Measurements from ENCODE around the gene SLC66A3.

SLC66A3 gene

DNA sequence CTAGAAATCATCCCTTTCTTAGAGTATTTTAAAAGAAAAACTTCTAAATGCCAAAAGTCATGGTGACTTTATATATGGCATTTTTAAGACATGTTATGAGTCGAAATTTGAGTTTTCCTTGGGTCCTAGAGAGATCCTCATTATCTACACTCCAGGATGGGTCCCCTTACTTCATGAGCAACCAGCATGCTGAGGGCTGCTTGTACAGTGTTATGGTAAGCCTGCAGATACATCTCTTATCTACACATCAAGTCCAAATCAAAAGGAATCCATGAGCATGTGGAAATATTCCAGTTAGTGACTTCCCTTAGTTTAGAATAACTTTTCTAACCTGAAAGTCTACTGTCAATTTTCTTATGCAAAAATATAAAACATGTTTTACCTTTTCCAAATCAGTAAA lies 58.7 kb downstream of the SLC66A3 start:
- CTCF ChIA-PET: no interaction called here
- POLR2A ChIA-PET: no interaction called here

DNA sequence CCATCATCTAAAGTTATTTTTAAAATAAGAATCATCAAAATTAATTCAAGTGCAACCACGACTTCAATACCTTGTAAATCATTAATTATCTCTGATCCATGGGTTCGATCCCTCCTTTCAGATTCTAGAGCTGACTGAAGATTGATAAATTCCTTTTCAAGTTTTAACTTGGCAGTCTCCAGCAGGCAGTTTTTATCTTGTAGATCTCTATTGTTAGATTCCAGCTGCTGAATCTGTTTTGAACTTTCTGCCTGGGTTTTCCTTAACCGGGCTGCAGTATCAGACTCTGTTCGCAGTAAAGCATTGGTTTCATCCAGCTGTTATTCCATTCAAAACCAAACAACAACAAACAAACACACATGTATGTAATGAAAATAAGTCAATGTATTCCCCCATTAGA lies 59.5 kb downstream of the SLC66A3 start:
- POLR2A ChIA-PET: no interaction called here
- DNase-seq (ENCODE audit: extremely low spot score): no peak
- CTCF ChIA-PET: no interaction called here
- TF ChIP-seq L3MBTL2 (conservative IDR thresholded peaks at IDR 0.05) (no peak), TARDBP (IDR thresholded peaks at IDR 0.05) (no peak), FOXM1 (IDR thresholded peaks at IDR 0.05; ENCODE audit: borderline replicate concordance) (no peak), HDGF (IDR thresholded peaks at IDR 0.05; ENCODE audit: borderline replicate concordance) (no peak), BHLHE40 (IDR thresholded peaks at IDR 0.05; ENCODE audit: borderline replicate concordance) (no peak), SP1 (IDR thresholded peaks at IDR 0.05) (no peak), ARNT (IDR thresholded peaks at IDR 0.05) (no peak), ELF4 (IDR thresholded peaks at IDR 0.05) (no peak), NFRKB (IDR thresholded peaks at IDR 0.05) (no peak), FOXA1 (IDR thresholded peaks at IDR 0.05) (no peak)

More for the DNA sequence above, 58.7 kb downstream of the SLC66A3 start:
- DNase-seq (ENCODE audit: extremely low spot score): no peak
- no peak for TF ChIP-seq L3MBTL2 (conservative IDR thresholded peaks at IDR 0.05)
- TF ChIP-seq, protein P1, sequence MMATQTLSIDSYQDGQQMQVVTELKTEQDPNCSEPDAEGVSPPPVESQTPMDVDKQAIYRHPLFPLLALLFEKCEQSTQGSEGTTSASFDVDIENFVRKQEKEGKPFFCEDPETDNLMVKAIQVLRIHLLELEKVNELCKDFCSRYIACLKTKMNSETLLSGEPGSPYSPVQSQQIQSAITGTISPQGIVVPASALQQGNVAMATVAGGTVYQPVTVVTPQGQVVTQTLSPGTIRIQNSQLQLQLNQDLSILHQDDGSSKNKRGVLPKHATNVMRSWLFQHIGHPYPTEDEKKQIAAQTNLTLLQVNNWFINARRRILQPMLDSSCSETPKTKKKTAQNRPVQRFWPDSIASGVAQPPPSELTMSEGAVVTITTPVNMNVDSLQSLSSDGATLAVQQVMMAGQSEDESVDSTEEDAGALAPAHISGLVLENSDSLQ (IDR thresholded peaks at IDR 0.05): no peak
- TF ChIP-seq BHLHE40 (IDR thresholded peaks at IDR 0.05; ENCODE audit: borderline replicate concordance): no peak
- TF ChIP-seq ARNT (IDR thresholded peaks at IDR 0.05): no peak
- no peak for TF ChIP-seq TARDBP (IDR thresholded peaks at IDR 0.05)
- TF ChIP-seq LEF1 (IDR thresholded peaks at IDR 0.05; ENCODE audit: borderline replicate concordance): no peak
- no peak for TF ChIP-seq SUZ12 (IDR thresholded peaks at IDR 0.05)
- no peak for TF ChIP-seq HDGF (IDR thresholded peaks at IDR 0.05; ENCODE audit: borderline replicate concordance)
- TF ChIP-seq FOXK2 (IDR thresholded peaks at IDR 0.05): no peak
- no peak for TF ChIP-seq FOXM1 (IDR thresholded peaks at IDR 0.05; ENCODE audit: borderline replicate concordance)
- TF ChIP-seq NFRKB (IDR thresholded peaks at IDR 0.05): no peak
- no peak for TF ChIP-seq ZNF384 (IDR thresholded peaks at IDR 0.05)
- no peak for TF ChIP-seq SP1 (IDR thresholded peaks at IDR 0.05)
- TF ChIP-seq FOXA1 (IDR thresholded peaks at IDR 0.05): no peak
- TF ChIP-seq CTBP1 (IDR thresholded peaks at IDR 0.05; ENCODE audit: borderline replicate concordance): no peak
- TF ChIP-seq ELF4 (IDR thresholded peaks at IDR 0.05): no peak

DNA sequence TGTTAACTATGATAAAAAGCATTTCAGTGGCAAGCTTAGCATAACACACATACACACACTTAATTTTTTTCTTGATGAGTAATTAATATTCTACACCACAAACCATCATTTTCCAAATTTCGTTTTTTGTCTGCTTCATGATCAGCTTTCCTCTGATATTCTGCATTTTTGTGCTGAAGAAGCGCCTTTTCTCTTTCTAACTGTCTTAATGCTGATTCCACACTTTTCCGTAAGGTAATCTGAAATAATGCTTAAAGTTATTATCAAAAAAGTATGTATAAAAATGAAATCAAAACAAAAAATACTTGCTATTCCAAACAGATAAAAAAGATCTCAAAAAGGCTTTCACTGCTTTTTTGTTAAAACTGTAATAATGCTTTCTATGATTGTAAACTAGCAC lies 60.1 kb downstream of the SLC66A3 start:
- TF ChIP-seq ARNT (IDR thresholded peaks at IDR 0.05) (no peak), SP1 (IDR thresholded peaks at IDR 0.05) (no peak), FOXM1 (IDR thresholded peaks at IDR 0.05; ENCODE audit: borderline replicate concordance) (no peak), ZNF384 (IDR thresholded peaks at IDR 0.05) (no peak), ELF4 (IDR thresholded peaks at IDR 0.05) (no peak)
- CTCF ChIA-PET: no interaction called here
- POLR2A ChIA-PET: no interaction called here
- no peak for DNase-seq (ENCODE audit: extremely low spot score)

DNA sequence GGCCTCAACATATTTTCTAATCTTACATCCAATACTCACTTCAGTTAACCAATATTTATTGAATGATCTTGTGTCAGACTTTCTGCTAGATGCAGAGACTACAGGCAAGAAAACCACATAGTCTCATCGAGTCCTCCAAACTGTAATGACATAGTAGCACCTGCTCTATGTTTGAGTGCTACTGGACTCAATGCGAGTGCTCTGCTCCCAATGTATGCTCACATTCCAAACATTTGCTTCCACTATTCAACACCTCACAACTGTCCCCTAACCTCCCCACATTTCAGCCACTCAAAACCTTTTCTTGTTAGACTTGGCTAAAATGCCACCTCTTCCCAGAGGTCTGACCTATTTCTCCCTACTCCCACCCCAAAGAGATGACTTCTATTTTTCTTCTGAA lies 65.2 kb downstream of the SLC66A3 start:
- ChIA-PET POLR2A (no interaction called here), CTCF (no interaction called here)
- DNase-seq (ENCODE audit: extremely low spot score): no peak
- TF ChIP-seq SP1 (IDR thresholded peaks at IDR 0.05) (no peak), FOXM1 (IDR thresholded peaks at IDR 0.05; ENCODE audit: borderline replicate concordance) (no peak), TARDBP (IDR thresholded peaks at IDR 0.05) (no peak), NFRKB (IDR thresholded peaks at IDR 0.05) (no peak), LEF1 (IDR thresholded peaks at IDR 0.05; ENCODE audit: borderline replicate concordance) (no peak), ZNF384 (IDR thresholded peaks at IDR 0.05) (no peak), FOXK2 (IDR thresholded peaks at IDR 0.05) (no peak), HDGF (IDR thresholded peaks at IDR 0.05; ENCODE audit: borderline replicate concordance) (no peak), SUZ12 (IDR thresholded peaks at IDR 0.05) (no peak), L3MBTL2 (conservative IDR thresholded peaks at IDR 0.05) (no peak), ARNT (IDR thresholded peaks at IDR 0.05) (no peak), CTBP1 (IDR thresholded peaks at IDR 0.05; ENCODE audit: borderline replicate concordance) (no peak)
- TF ChIP-seq, protein P1 (IDR thresholded peaks at IDR 0.05): no peak

DNA sequence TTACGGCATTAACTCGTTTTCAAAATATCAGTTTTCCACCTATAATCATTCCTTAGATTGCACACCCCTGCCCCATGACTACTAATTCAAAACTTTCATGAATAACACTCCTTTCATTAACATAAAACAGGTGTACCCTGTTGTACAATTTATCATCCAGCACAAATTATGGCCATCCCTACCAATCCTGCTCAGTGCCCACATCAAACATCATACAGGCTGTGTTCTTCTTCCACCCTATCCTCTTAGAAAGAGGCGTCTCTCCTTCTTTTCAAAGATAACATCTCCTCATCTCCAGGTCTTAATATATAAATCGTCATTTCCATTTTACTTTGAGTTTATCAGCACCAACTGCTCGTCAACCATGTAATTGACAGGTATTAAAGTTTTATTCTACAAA lies 67.6 kb downstream of the SLC66A3 start:
- ChIA-PET POLR2A (no interaction called here), CTCF (no interaction called here)
- DNase-seq (ENCODE audit: extremely low spot score): no peak
- TF ChIP-seq FOXA1 (IDR thresholded peaks at IDR 0.05): no peak
- no peak for TF ChIP-seq FOXM1 (IDR thresholded peaks at IDR 0.05; ENCODE audit: borderline replicate concordance)
- no peak for TF ChIP-seq SP1 (IDR thresholded peaks at IDR 0.05)
- TF ChIP-seq, protein P1 (IDR thresholded peaks at IDR 0.05): no peak
- TF ChIP-seq TARDBP (IDR thresholded peaks at IDR 0.05): no peak
- no peak for TF ChIP-seq LEF1 (IDR thresholded peaks at IDR 0.05; ENCODE audit: borderline replicate concordance)
- TF ChIP-seq NFRKB (IDR thresholded peaks at IDR 0.05): no peak
- no peak for TF ChIP-seq L3MBTL2 (conservative IDR thresholded peaks at IDR 0.05)
- TF ChIP-seq HDGF (IDR thresholded peaks at IDR 0.05; ENCODE audit: borderline replicate concordance): no peak
- no peak for TF ChIP-seq ZNF384 (IDR thresholded peaks at IDR 0.05)
- no peak for TF ChIP-seq ELF4 (IDR thresholded peaks at IDR 0.05)
- no peak for TF ChIP-seq ARNT (IDR thresholded peaks at IDR 0.05)
- TF ChIP-seq CTBP1 (IDR thresholded peaks at IDR 0.05; ENCODE audit: borderline replicate concordance): no peak
- no peak for TF ChIP-seq SUZ12 (IDR thresholded peaks at IDR 0.05)
- no peak for TF ChIP-seq BHLHE40 (IDR thresholded peaks at IDR 0.05; ENCODE audit: borderline replicate concordance)
- TF ChIP-seq FOXK2 (IDR thresholded peaks at IDR 0.05): no peak

DNA sequence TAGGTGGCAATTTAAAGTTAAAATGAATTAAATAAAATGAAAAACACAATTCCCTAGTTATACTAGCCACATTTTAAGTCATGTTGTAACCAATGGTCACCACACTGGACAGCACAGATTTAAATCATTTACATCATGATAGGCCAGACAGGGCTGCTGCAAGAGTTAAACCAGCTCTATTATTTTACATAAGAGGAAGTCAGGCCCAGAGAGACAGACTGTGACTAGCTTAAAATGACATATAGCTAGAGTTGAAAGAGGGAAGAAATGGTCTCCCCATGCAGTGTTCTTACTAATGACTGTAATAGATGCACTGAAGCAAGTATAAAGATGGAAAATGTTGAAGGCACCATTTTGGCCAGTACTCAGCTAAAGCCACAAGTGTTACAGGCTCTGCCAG lies 69.6 kb downstream of the SLC66A3 start:
- ChIA-PET CTCF (interaction anchor here (0.6 kb wide), 1 partner anchor 363 kb away, joined by 3 read pairs; no protein-coding TSS in a partner anchor), POLR2A (no interaction called here)
- TF ChIP-seq ZNF384 (IDR thresholded peaks at IDR 0.05): no peak
- no peak for TF ChIP-seq LEF1 (IDR thresholded peaks at IDR 0.05; ENCODE audit: borderline replicate concordance)
- TF ChIP-seq FOXM1 (IDR thresholded peaks at IDR 0.05; ENCODE audit: borderline replicate concordance): no peak
- no peak for TF ChIP-seq SP1 (IDR thresholded peaks at IDR 0.05)
- TF ChIP-seq L3MBTL2 (conservative IDR thresholded peaks at IDR 0.05): no peak
- TF ChIP-seq BHLHE40 (IDR thresholded peaks at IDR 0.05; ENCODE audit: borderline replicate concordance): no peak
- no peak for TF ChIP-seq HDGF (IDR thresholded peaks at IDR 0.05; ENCODE audit: borderline replicate concordance)
- no peak for TF ChIP-seq FOXA1 (IDR thresholded peaks at IDR 0.05)
- TF ChIP-seq ELF4 (IDR thresholded peaks at IDR 0.05): no peak
- TF ChIP-seq, protein P1 (IDR thresholded peaks at IDR 0.05): no peak
- TF ChIP-seq ARNT (IDR thresholded peaks at IDR 0.05): no peak
- no peak for TF ChIP-seq NFRKB (IDR thresholded peaks at IDR 0.05)
- TF ChIP-seq SUZ12 (IDR thresholded peaks at IDR 0.05): no peak
- TF ChIP-seq FOXK2 (IDR thresholded peaks at IDR 0.05): no peak
- no peak for TF ChIP-seq CTBP1 (IDR thresholded peaks at IDR 0.05; ENCODE audit: borderline replicate concordance)
- TF ChIP-seq TARDBP (IDR thresholded peaks at IDR 0.05): no peak
- no peak for DNase-seq (ENCODE audit: extremely low spot score)
